ENCODE measurements around the gene CDH7. TPM values are rescaled to one million over a fixed set of nuclear protein-coding genes. Genes with fewer than 3 reads are reported as not detected.

The CDH7 gene
- total RNA-seq, 1 donor from 2014 or later, result not detected

- Histone ChIP-seq H3K27me3 (ENCODE audit: control insufficient read depth, insufficient read depth, low read length) (no peaks in the 10 kb centered on the region), H3K36me3 (ENCODE audit: control insufficient read depth, insufficient read depth, low read length) (no peaks in the 10 kb centered on the region), H3K4me3 (ENCODE audit: low read depth, low read length) (no peak overlapping the region)
- TF ChIP-seq, protein P1, sequence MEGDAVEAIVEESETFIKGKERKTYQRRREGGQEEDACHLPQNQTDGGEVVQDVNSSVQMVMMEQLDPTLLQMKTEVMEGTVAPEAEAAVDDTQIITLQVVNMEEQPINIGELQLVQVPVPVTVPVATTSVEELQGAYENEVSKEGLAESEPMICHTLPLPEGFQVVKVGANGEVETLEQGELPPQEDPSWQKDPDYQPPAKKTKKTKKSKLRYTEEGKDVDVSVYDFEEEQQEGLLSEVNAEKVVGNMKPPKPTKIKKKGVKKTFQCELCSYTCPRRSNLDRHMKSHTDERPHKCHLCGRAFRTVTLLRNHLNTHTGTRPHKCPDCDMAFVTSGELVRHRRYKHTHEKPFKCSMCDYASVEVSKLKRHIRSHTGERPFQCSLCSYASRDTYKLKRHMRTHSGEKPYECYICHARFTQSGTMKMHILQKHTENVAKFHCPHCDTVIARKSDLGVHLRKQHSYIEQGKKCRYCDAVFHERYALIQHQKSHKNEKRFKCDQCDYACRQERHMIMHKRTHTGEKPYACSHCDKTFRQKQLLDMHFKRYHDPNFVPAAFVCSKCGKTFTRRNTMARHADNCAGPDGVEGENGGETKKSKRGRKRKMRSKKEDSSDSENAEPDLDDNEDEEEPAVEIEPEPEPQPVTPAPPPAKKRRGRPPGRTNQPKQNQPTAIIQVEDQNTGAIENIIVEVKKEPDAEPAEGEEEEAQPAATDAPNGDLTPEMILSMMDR (IDR thresholded peaks at IDR 0.05; ENCODE audit: insufficient read depth, low read length, poor library complexity, severe bottlenecking), result no peak
- no peak for DNase-seq (ENCODE audit: low read depth)
These were observed 18.8 kb downstream of the CDH7 start for GRCh38 chr18:65769652-65770051.

DNA sequence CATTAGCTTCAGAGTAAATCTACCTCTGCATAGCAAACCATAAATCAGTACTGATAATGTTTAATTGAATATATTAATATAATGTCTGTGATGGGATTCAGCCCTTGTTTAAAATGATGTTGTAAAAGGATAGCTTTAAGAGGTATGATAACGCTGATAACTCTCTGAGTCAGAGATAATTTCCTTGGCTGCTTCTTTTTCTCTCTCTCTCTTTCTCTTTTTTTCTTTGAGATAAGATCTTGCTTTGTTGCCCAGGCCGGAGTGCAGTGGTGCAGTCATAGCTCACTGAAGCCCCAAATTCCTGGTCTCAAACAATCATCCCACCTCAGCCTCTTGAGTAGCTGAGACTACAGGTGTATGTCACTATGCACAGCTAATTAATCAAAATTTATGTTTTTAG lies 35.7 kb downstream of the CDH7 start:
- Histone ChIP-seq H3K27me3 (ENCODE audit: control insufficient read depth, insufficient read depth, low read length) (no peaks in the 10 kb centered on the region), H3K36me3 (ENCODE audit: control insufficient read depth, insufficient read depth, low read length) (no peaks in the 10 kb centered on the region), H3K4me3 (ENCODE audit: low read depth, low read length) (no peak overlapping the region)
- no peak for DNase-seq (ENCODE audit: low read depth)
- TF ChIP-seq, protein P1 (IDR thresholded peaks at IDR 0.05; ENCODE audit: insufficient read depth, low read length, poor library complexity, severe bottlenecking), result no peak

DNA sequence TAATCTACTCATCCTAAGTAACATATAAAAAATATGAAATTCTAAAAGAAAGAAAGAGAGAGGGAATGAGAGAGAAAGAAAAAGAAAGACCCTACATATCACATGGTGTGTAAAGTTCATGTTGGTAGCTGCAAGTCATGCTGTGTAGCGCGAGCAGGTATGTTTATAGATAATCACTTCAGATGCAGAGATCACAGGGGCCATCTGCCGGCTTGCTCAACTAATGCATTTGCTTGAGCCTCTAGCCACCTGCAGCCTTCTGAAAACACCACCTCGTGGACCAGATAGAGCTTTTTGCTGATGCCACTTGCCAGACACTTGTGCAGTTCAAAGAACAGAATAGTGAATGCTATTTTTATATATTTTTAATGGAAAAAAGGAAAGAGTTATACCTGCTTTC lies 37.6 kb downstream of the CDH7 start:
- H3K27me3 ChIP-seq (ENCODE audit: control insufficient read depth, insufficient read depth, low read length), result no peaks in the 10 kb centered on the region
- H3K4me3 ChIP-seq (ENCODE audit: low read depth, low read length), result no peak overlapping the region
- TF ChIP-seq, protein P1 (IDR thresholded peaks at IDR 0.05; ENCODE audit: insufficient read depth, low read length, poor library complexity, severe bottlenecking), result peak; percentile 24
- H3K36me3 ChIP-seq (ENCODE audit: control insufficient read depth, insufficient read depth, low read length), result no peaks in the 10 kb centered on the region
- no peak for DNase-seq (ENCODE audit: low read depth)

- no peak for DNase-seq (ENCODE audit: low read depth)
- no peaks in the 10 kb centered on the region for H3K36me3 ChIP-seq (ENCODE audit: control insufficient read depth, insufficient read depth, low read length)
- TF ChIP-seq, protein P1 (IDR thresholded peaks at IDR 0.05; ENCODE audit: insufficient read depth, low read length, poor library complexity, severe bottlenecking), result no peak
These were observed 39.8 kb downstream of the CDH7 start for GRCh38 chr18:65790604-65791003.

DNA sequence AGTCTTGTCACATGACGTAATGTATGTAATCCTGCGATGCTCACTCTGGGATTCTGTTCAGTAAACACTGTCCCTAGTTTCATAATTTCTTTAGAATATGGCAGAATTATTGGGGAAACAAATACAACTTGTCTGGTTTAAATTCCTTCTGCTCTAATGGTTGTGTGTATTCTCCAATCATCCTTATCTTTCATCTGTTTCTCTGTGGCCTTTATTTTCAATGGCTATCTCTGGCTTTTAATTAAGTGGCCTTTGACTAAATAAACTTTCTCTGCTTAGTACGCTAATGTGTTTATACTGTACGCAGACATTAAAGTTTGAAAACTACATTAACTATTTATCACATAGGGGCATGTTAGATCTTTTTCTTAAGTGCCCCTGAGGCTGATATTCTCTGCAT lies 40.9 kb downstream of the CDH7 start:
- TF ChIP-seq, protein P1 (IDR thresholded peaks at IDR 0.05; ENCODE audit: insufficient read depth, low read length, poor library complexity, severe bottlenecking), result no peak

More at GRCh38 chr18:65790604-65791003, 39.8 kb downstream of the CDH7 start:
- no peak overlapping the region for H3K4me3 ChIP-seq (ENCODE audit: low read depth, low read length)
- H3K27me3 ChIP-seq (ENCODE audit: control insufficient read depth, insufficient read depth, low read length), result no peaks in the 10 kb centered on the region

GRCh38 chr18:65792456-65793074 lies 41.8 kb downstream of the CDH7 start:
- no peaks in the 10 kb centered on the region for H3K27me3 ChIP-seq (ENCODE audit: control insufficient read depth, insufficient read depth, low read length)
- H3K4me3 ChIP-seq (ENCODE audit: low read depth, low read length), result no peak overlapping the region
- no peaks in the 10 kb centered on the region for H3K36me3 ChIP-seq (ENCODE audit: control insufficient read depth, insufficient read depth, low read length)
- no peak for DNase-seq (ENCODE audit: low read depth)
- TF ChIP-seq, protein P1 (IDR thresholded peaks at IDR 0.05; ENCODE audit: insufficient read depth, low read length, poor library complexity, severe bottlenecking), result no peak

More for the DNA sequence above, 40.9 kb downstream of the CDH7 start:
- Histone ChIP-seq H3K4me3 (ENCODE audit: low read depth, low read length) (no peak overlapping the region), H3K36me3 (ENCODE audit: control insufficient read depth, insufficient read depth, low read length) (no peaks in the 10 kb centered on the region), H3K27me3 (ENCODE audit: control insufficient read depth, insufficient read depth, low read length) (no peaks in the 10 kb centered on the region)
- no peak for DNase-seq (ENCODE audit: low read depth)
